Endothelial cell of umbilical vein (primary cell): ENCODE data around the gene SPON2. TPM values are rescaled to one million over a fixed set of nuclear protein-coding genes. Genes with fewer than 3 reads are reported as not detected.

Experiments used
- BruUV-seq: library from RNA; stranded (reverse); fragments of 400-500 nt; replicated peaks from 2 replicates; lab custom pipeline; 2021; lab: Mats Ljungman, UMichigan
- CTCF ChIA-PET: fragments of 300-600, 350-600 bp; sonication (Branson Sonifier 250); formaldehyde crosslinking; loops from one replicate; lab custom pipeline; 2021; ENCODE audit warnings: antibody characterized with exemption, inconsistent platforms; lab: Charles Lee
- POLR2A ChIA-PET: fragments of 300-600, 350-600 bp; sonication (Branson Sonifier 250); formaldehyde crosslinking; loops from one replicate; lab custom pipeline; 2021; ENCODE audit warnings: antibody characterized with exemption, inconsistent platforms; lab: Charles Lee
- DNase-seq: peaks from one replicate; pipeline ENCODE4 v3.0.0-alpha.2; 2011; ENCODE audit warnings: low read depth, low spot score
- FAIRE-seq: peaks from 2 replicates; lab custom pipeline; 2011; peaks lifted over from hg19 to GRCh38; lab: Jason Lieb, UNC
- H2AFZ ChIP-seq: 2 replicates; pipeline ENCODE4 v1.6.0; 2012; ENCODE audit warnings: low read depth, low read length, control low read depth, inconsistent platforms
- H3K27ac ChIP-seq: 2 replicates; pipeline ENCODE4 v1.5.1; 2011; ENCODE audit warnings: low read depth, mild to moderate bottlenecking, control low read depth, low read length, moderate library complexity; ENCODE audit not compliant: insufficient read depth
- H3K27me3 ChIP-seq, 2 experiments: 2 replicates each; pipeline versions ENCODE4 v1.6.0 to v1.6.1; 2011; ENCODE audit warnings: low read length in 2 of 2, mixed read lengths in 1 of 2; ENCODE audit not compliant: control insufficient read depth in 2 of 2, insufficient read depth in 2 of 2
- H3K36me3 ChIP-seq, 2 experiments: 2 replicates in 1 of 2; 3 replicates in 1 of 2; pipeline ENCODE4 v1.5.1; 2011; ENCODE audit warnings: low read length in 2 of 2, mild to moderate bottlenecking in 1 of 2, moderate library complexity in 1 of 2; ENCODE audit not compliant: control insufficient read depth in 2 of 2, insufficient read depth in 2 of 2; ENCODE audit errors: extremely low read depth in 1 of 2
- H3K4me1 ChIP-seq: 3 replicates; pipeline ENCODE4 v1.5.1; 2011; ENCODE audit warnings: mild to moderate bottlenecking, low read length; ENCODE audit not compliant: control insufficient read depth, insufficient read depth; ENCODE audit errors: extremely low read depth
- H3K4me2 ChIP-seq: 2 replicates; pipeline ENCODE4 v1.6.1; 2011; ENCODE audit warnings: low read length, control low read depth, mixed read lengths; ENCODE audit not compliant: insufficient read depth
- H3K4me3 ChIP-seq, 3 experiments: fragments of 200-600 bp in 1 of 3; sonication (generic), shearing (Covaris generic) in 1 of 3; replicated peaks in 1 of 3; 2 replicates each; pipeline ENCODE4 v1.5.1; 2011 to 2016; ENCODE audit warnings: control low read depth in 3 of 3, low read length in 3 of 3, mild to moderate bottlenecking in 2 of 3, inconsistent platforms in 1 of 3, low read depth in 1 of 3, moderate library complexity in 1 of 3; ENCODE audit not compliant: insufficient read depth in 1 of 3
- H3K79me2 ChIP-seq: 2 replicates; pipeline ENCODE4 v1.6.0; 2012; ENCODE audit warnings: low read length, inconsistent platforms; ENCODE audit not compliant: control insufficient read depth, insufficient read depth
- H3K9ac ChIP-seq: replicated peaks from 2 replicates; pipeline ENCODE3; 2011; ENCODE audit warnings: low read length, control low read depth; ENCODE audit not compliant: insufficient read depth; ENCODE audit errors: extremely low read depth
- H3K9me1 ChIP-seq: replicated peaks from 3 replicates; pipeline ENCODE4 v1.6.0; 2011; ENCODE audit warnings: mild to moderate bottlenecking, low read length; ENCODE audit not compliant: control insufficient read depth, insufficient read depth; ENCODE audit errors: extremely low read depth
- H3K9me3 ChIP-seq: replicated peaks from 2 replicates; pipeline ENCODE4 v1.5.1; 2012; ENCODE audit warnings: low read length, inconsistent platforms; ENCODE audit not compliant: control insufficient read depth, insufficient read depth
- H4K20me1 ChIP-seq: replicated peaks from 2 replicates; pipeline ENCODE3; 2011; ENCODE audit warnings: mild to moderate bottlenecking, low read length; ENCODE audit not compliant: control insufficient read depth, insufficient read depth; ENCODE audit errors: extremely low read depth
- CTCF ChIP-seq, 2 donors: IDR thresholded peaks; 1 replicate in 1 of 2; 2 replicates in 1 of 2; pipeline ENCODE4 v1.5.1; 2011; ENCODE audit warnings: low read length in 2 of 2, mild to moderate bottlenecking in 2 of 2, moderate library complexity in 2 of 2, control low read depth in 1 of 2, inconsistent platforms in 1 of 2, low read depth in 1 of 2; ENCODE audit not compliant: insufficient read depth in 1 of 2; ENCODE audit errors: extremely low read depth in 1 of 2
- EZH2 ChIP-seq: IDR thresholded peaks from 2 replicates; pipeline ENCODE4 v1.6.1; 2012; ENCODE audit warnings: borderline replicate concordance, low read depth, mild to moderate bottlenecking, moderate library complexity, low read length, inconsistent platforms; ENCODE audit not compliant: severe bottlenecking
- FOS ChIP-seq: IDR thresholded peaks from 2 replicates; pipeline ENCODE4 v1.6.1; 2011; ENCODE audit warnings: mild to moderate bottlenecking, low read length, moderate library complexity, borderline replicate concordance; ENCODE audit not compliant: insufficient read depth
- GATA2 ChIP-seq: IDR thresholded peaks from 2 replicates; pipeline ENCODE4 v1.7.0; 2011; ENCODE audit warnings: low read depth, mild to moderate bottlenecking, moderate library complexity, mixed read lengths, low read length; ENCODE audit not compliant: insufficient read length, insufficient read depth
- JUN ChIP-seq: IDR thresholded peaks from 2 replicates; pipeline ENCODE4 v1.6.1; 2011; ENCODE audit warnings: borderline replicate concordance, low read depth; ENCODE audit not compliant: insufficient read length, insufficient read depth
- MAX ChIP-seq: IDR thresholded peaks from 2 replicates; pipeline ENCODE4 v1.6.1; 2011; ENCODE audit not compliant: insufficient read depth, insufficient read length
- MYC ChIP-seq: IDR thresholded peaks from one replicate; pipeline ENCODE4 v1.6.1; 2011; ENCODE audit warnings: mild to moderate bottlenecking, low read depth, low read length
- POLR2A ChIP-seq: IDR thresholded peaks from 2 replicates; pipeline ENCODE4 v1.6.1; 2012; ENCODE audit warnings: low read depth, mild to moderate bottlenecking, control low read depth, low read length
- POLR2AphosphoS5 ChIP-seq: IDR thresholded peaks from 2 replicates; pipeline ENCODE4 v1.6.1; 2012; ENCODE audit warnings: low read depth, mild to moderate bottlenecking, control low read depth, low read length, moderate library complexity; ENCODE audit not compliant: insufficient read depth
- dilution Hi-C: fragments of 300-500 bp; cut with MboI; formaldehyde crosslinking; loops from one replicate; pipeline ENCODE4 v1.15.0; 2019; ENCODE audit warnings: low sequenced_read_pairs; ENCODE audit not compliant: extremely low pct_ligation_motif_present
- intact Hi-C: fragments of 100-400 bp; cut with micrococcal nuclease; formaldehyde crosslinking; loops from one replicate; pipeline ENCODE4 v1.10.0; 2022
- polyA plus RNA-seq, 4 experiments: library from polyadenylated mRNA; depleted of rRNA in 3 of 4; stranded (reverse) in 3 of 4; unstranded in 1 of 4; fragments of >200 nt; gene quantifications; 2 replicates each; pipeline versions ENCODE4 v1.2.1 to v1.2.3, GENCODE V29; 2011 to 2012; ENCODE audit warnings: missing spikeins in 1 of 4
- total RNA-seq: library from RNA; stranded (reverse); gene quantifications from 2 replicates; pipeline ENCODE4 v1.2.3, GENCODE V29; 2021

SPON2 gene
- total and polyA plus RNA-seq, 2 donors (not counting 3 experiments of a cell fraction or from before 2014, with no cell fraction given): 0.04 TPM; not detected in 1

GRCh38 chr4:1192091-1192492 is 19.7 kb upstream of the SPON2 start:
- intact Hi-C loops: no loop called here
- POLR2A ChIA-PET: no interaction called here

GRCh38 chr4:1191621-1192020 is 19.2 kb upstream of the SPON2 start:
- ChIA-PET POLR2A (no interaction called here), CTCF (interaction anchor here (0.7 to 1.5 kb wide), 5 partner anchors 12 to 76 kb away, joined by 3 to 9 read pairs (median 4); no protein-coding TSS in a partner anchor)
- H3K4me2 ChIP-seq: no peak overlapping the region
- no peaks in the 10 kb centered on the region for H3K36me3 ChIP-seq
- no peaks in the 10 kb centered on the region for H3K9me1 ChIP-seq
- no peak for FAIRE-seq
- BruUV-seq: no TSS peak
- H3K4me3 ChIP-seq: no peak overlapping the region
- no peaks in the 10 kb centered on the region for H3K9me3 ChIP-seq
- peaks cover 3% of the 10 kb centered on the region in 2 experiments for H3K27me3 ChIP-seq
- no peak overlapping the region for H3K9ac ChIP-seq
- no peak for DNase-seq
- intact Hi-C loops: no loop called here
- no peak overlapping the region for H2AFZ ChIP-seq
- H3K79me2 ChIP-seq: no peaks in the 10 kb centered on the region
- no peak overlapping the region for H3K27ac ChIP-seq
- H4K20me1 ChIP-seq: no peaks in the 10 kb centered on the region
- H3K4me1 ChIP-seq: peaks cover 6% of the 10 kb centered on the region
- dilution Hi-C loops: no loop called here
- TF ChIP-seq EZH2 (no peak), POLR2AphosphoS5 (no peak), MAX (no peak), CTCF (IDR thresholded peaks at IDR 0.05; ENCODE audit: extremely low read depth in 1 of 2, insufficient read depth in 1 of 2, low read depth in 1 of 2, low read length in 2 of 2) (no peak), FOS (no peak), POLR2A (no peak), MYC (no peak), GATA2 (no peak), JUN (no peak)

More at GRCh38 chr4:1192091-1192492, 19.7 kb upstream of the SPON2 start:
- Histone ChIP-seq H3K27me3 (peaks cover 1 to 2% of the 10 kb centered on the region in 2 experiments), H3K4me2 (no peak overlapping the region), H3K27ac (no peak overlapping the region), H3K9me3 (no peaks in the 10 kb centered on the region), H3K9ac (no peak overlapping the region), H3K36me3 (no peaks in the 10 kb centered on the region), H4K20me1 (no peaks in the 10 kb centered on the region), H3K4me1 (peaks cover 6% of the 10 kb centered on the region), H3K79me2 (no peaks in the 10 kb centered on the region), H3K9me1 (no peaks in the 10 kb centered on the region), H3K4me3 (no peak overlapping the region), H2AFZ (no peak overlapping the region)
- FAIRE-seq (peak; percentile 99), DNase-seq (peak; percentile 93)
- no peak for TF ChIP-seq MYC
- no peak for TF ChIP-seq GATA2
- TF ChIP-seq FOS: peak; percentile 74
- peak; percentile 9 for TF ChIP-seq JUN
- TF ChIP-seq POLR2A: no peak
- BruUV-seq: no TSS peak
- CTCF ChIA-PET: interaction anchor here (0.7 to 1.5 kb wide), 5 partner anchors 11 to 76 kb away, joined by 3 to 9 read pairs (median 4); no protein-coding TSS in a partner anchor
- dilution Hi-C loops: no loop called here
